M059J (cell line): Measurements from ENCODE around the gene KCNIP4. TPM values are rescaled to one million over a fixed set of nuclear protein-coding genes. Genes with fewer than 3 reads are reported as not detected.
"Not testable (repeated sequence)": the region's sequence is repeated elsewhere in the genome, so short reads cannot be mapped to it uniquely, and the experiment has no call there.

Experiments
- DNase-seq: peaks from one replicate; pipeline ENCODE4 v3.0.0-alpha.2; 2012; ENCODE audit warnings: low read depth
- total RNA-seq: library from RNA; depleted of rRNA; stranded (reverse); fragments of >200 nt; shearing (Covaris generic); gene quantifications from 2 replicates; pipeline ENCODE4 v1.2.3, GENCODE V29; 2014

The KCNIP4 gene
- total RNA-seq, 1 experiment from 2014 or later = 0.15 TPM

GRCh38 chr4:20859097-20859781, 1089.3 kb downstream of the KCNIP4 start:
- DNase-seq = peak; percentile 62

DNA sequence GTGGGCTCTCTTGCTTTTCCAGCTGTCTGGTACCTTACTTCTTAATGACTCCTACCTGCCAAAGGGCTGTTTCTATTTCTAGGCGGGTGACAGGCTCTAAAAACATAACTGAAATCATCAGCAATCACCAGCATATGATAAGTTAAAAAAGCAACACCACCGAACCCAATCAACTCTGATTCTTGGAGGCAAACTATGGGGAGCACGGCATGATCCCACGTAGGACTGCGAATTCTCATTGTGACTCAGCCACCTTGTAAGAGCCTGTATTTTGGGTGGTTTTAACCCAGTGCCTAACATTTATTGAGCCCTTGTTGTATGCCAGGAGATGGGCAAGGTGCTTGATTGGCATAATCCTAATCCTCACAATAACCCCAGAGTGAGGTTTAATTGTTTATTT, 1091.5 kb downstream of the KCNIP4 start:
- DNase-seq = no peak

DNA sequence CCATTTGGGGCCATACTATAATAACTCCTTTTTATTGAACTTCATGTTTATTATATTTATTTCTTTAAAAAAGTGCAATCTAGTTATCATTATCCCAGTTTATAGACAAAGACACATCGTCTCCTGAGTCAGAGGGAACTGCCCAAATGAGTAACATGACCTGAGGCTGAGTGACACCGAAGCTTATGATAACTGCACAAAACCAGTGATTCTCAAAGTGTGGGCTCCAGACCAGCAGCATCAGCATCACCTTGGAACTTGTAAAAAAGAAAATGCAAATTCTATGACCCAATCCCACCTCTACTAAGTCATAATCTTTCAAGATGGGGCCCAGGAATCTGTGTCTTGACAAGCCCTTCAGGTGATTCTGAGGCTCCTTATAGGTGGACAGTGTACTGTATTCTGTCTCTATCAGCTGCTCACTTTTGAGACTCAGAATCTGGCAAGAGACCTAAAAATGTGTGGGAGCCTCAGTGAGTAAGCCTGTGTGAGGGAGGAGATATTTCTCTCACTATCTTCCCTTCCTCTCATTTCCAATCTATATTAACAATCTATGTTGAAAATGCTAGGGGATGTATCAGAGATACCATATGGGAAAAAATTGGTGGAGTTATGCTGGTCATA, 1101.3 kb downstream of the KCNIP4 start:
- DNase-seq = peak; percentile 54

- peak; percentile 34 for DNase-seq
Observed at GRCh38 chr4:20844311-20844710, 1104.3 kb downstream of the KCNIP4 start.

DNA sequence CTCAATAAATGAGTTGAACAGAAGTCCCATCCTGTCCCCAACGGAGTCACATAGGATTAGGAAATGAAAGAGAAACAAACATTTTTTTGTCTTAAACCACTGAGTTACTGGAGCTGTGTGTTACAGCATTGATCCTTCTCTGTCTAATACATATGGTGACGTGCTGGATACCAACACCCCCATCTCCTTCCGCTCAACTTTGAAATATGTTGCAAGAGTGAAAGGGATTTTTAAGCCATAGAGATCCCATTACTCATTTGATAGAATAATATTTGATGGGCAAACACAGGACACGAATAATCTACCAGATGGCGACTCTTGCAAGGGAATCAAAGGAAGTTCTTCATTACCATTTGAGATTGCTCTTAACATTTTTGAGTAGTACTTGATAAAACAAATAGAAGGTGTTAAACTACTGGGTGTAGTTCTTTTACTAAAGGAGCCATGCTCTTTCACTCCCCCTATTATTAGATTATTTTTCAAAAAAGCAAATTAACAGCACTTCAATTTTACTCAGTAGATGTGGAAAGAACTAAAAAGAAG, 1107.9 kb downstream of the KCNIP4 start:
- DNase-seq = no peak

- DNase-seq = peak; percentile 87
Observed at GRCh38 chr4:20839957-20840356, 1108.6 kb downstream of the KCNIP4 start.

- DNase-seq = no peak
Observed at GRCh38 chr4:20838476-20838875, 1110.1 kb downstream of the KCNIP4 start.

DNA sequence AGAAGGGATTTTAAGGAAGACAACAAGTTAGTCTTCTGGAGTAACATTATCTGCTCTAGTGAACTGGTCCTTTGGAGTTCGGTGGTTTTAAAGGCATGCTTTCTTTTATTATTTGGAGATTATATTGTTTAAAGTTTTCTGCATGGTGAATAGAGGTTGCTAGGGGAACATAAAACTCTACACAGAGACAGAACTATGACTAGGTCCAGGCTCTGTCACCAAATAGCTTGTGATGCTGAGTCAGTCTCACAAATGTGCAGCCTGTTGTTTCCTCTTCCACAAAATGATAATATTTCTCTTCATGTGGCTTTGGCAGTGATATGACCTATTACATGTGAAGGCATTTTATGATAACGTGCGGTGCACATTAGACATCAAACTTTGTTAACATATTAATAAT, 1115.7 kb downstream of the KCNIP4 start:
- DNase-seq = peak; percentile 83

DNA sequence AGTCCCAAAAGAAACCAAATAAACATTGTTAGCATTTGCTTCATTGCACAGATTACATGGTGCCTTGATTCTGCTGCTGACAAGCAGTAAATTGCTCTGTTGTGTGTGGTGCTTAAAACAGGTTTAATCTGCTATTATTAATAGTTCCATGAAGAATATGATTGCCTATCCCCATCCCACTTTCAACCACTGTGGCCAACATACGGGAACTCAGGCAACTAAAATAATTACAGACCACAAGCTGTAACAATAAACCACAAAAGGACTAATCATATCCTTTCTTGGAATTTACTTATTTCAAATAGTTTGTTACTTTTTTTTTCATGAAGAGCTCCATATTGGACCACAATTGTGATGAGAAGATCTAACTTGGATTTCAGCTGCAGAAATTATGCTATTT, 1116.8 kb downstream of the KCNIP4 start:
- DNase-seq = peak; percentile 77

GRCh38 chr4:20829617-20830357, 1118.8 kb downstream of the KCNIP4 start:
- DNase-seq = no peak

GRCh38 chr4:20825505-20825904, 1123.1 kb downstream of the KCNIP4 start:
- DNase-seq = no peak

- no peak for DNase-seq
Observed at GRCh38 chr4:20816287-20816686, 1132.3 kb downstream of the KCNIP4 start.

- no peak for DNase-seq
Observed at GRCh38 chr4:20813700-20814099, 1134.9 kb downstream of the KCNIP4 start.

- DNase-seq = peak; percentile 52
Observed at GRCh38 chr4:20809812-20810211, 1138.8 kb downstream of the KCNIP4 start.

GRCh38 chr4:20805716-20806115, 1142.9 kb downstream of the KCNIP4 start:
- no peak for DNase-seq

GRCh38 chr4:20787940-20788665, 1160.5 kb downstream of the KCNIP4 start:
- no peak for DNase-seq

DNA sequence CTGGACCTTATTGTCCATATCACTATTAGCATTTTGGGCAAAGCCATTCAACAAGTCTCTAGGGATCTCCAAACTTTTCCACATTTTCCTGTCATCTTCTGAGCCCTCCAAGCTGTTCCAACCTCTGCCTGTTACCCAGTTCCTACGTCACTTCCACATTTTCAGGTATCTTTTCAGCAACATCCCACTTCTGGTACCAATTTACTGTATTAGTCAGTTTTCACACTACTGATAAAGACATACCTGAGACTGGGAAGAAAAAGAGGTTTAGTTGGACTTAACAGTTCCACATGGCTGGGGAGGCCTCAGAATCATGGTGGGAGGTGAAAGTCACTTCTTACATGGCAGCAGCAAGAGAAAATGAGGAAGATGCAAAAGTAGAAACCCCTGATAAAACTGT, 1165.4 kb downstream of the KCNIP4 start:
- DNase-seq = not testable (repeated sequence)

- no peak for DNase-seq
Observed at GRCh38 chr4:20778896-20779295, 1169.7 kb downstream of the KCNIP4 start.

- DNase-seq = peak; percentile 65
Observed at GRCh38 chr4:20773144-20773997, 1175.2 kb downstream of the KCNIP4 start.

DNA sequence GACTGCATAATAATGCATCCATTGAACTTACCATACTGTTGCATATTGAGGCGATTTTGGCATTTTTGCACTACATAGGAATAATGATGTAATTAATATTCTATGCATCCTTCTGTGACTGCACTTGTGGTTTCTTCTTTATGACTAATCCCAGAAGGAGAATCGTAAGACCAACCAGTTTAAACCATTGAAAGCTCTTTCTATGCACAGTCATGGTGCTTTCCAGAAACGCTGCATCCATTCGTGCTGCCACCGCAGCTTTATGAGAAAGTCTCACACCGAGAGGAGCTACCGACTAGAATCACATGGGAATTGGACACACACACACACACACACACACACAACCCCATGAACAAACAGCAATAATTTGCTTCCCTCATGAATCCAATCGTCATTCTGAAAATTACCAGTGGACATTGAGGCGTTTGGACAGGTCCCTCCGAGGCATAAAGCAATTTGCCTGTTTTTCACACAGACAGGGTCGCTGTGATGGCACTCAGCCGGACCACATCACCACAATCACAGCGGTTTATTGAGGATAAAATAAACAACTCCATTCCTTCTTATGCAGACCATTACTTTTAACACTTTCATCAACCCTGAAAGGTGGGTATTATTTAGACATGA, 1184.1 kb downstream of the KCNIP4 start:
- no peak for DNase-seq
